Measurements from ENCODE around the gene BEND5. TPM values are rescaled to one million over a fixed set of nuclear protein-coding genes. Genes with fewer than 3 reads are reported as not detected.

The BEND5 gene, protein sequence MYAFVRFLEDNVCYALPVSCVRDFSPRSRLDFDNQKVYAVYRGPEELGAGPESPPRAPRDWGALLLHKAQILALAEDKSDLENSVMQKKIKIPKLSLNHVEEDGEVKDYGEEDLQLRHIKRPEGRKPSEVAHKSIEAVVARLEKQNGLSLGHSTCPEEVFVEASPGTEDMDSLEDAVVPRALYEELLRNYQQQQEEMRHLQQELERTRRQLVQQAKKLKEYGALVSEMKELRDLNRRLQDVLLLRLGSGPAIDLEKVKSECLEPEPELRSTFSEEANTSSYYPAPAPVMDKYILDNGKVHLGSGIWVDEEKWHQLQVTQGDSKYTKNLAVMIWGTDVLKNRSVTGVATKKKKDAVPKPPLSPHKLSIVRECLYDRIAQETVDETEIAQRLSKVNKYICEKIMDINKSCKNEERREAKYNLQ
- total RNA-seq, result 10 to 100 TPM in 6 of 7 donors, 1 to 10 TPM in 1; 8.2 to 21.0 (median 12.3) TPM
- 10 to 100 TPM; 21.9 to 28.5 TPM for polyA plus RNA-seq
- long read RNA-seq, donor 1, transcript BEND5-201 (6 exons, 1,716 nt), result major isoform, 9 of 30 reads
- long read RNA-seq, donor 1, transcript BEND5-202 (6 exons, 1,465 nt), result minor isoform, 6 of 30 reads
- long read RNA-seq, donor 1, partial matches to known transcripts, result 5 of 30 reads
- long read RNA-seq, donor 1, other reads (novel, unspliced or antisense), result 9 of 30 reads
- long read RNA-seq, donor 2, partial matches to known transcripts, result 0 of 3 reads
- long read RNA-seq, donor 2, other reads (novel, unspliced or antisense), result 0 of 3 reads
- long read RNA-seq, donor 3, transcript BEND5-201 (6 exons, 1,716 nt), result major isoform, 8 of 20 reads
- long read RNA-seq, donor 3, partial matches to known transcripts, result 8 of 20 reads
- long read RNA-seq, donor 3, other reads (novel, unspliced or antisense), result 0 of 20 reads

DNA sequence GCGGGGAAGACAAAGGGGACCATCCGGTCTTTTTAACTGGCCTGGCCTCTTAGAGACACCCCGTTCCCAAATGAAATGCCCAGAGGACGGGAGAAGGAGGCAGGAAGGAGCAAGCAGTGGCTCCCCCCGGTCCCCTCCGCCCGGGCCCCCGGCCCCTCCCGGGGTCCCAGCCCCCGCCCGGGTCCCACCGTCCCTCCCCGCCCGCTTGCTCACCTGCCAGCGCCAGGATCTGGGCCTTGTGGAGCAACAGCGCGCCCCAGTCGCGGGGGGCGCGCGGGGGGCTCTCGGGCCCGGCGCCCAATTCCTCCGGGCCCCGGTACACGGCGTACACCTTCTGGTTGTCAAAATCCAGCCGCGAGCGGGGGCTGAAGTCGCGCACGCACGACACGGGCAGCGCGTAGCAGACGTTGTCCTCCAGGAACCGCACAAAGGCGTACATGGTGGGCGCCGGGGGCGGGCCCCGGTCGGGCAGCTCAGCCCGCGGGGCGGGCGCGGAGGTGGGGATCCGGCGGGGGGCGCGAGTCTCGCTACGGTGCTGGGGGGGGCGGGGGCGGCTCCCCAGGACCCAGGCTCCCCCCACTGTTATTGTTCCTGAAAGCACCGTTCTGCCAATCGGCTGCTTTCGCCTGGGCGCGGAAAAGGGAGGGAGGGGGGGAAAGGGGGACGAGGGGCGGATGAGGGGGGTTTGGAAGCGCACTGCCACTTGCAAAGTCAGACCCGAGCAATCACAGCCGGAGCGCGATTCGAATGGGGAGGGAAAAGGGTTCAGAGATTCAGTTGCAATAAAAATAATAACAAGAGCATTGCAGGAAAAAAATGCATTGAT lies at the start of gene BEND5:
BEND5 (minus strand) TSS at position 499 of the 826 bp plus-strand sequence; CDS start at position 439, 60 bp downstream.
- peak within 1 kb of the TSS; percentile 79 for H3K4me3 ChIP-seq
- intact Hi-C loops (cut with DNase I), result loop anchor here in 1 of 4 donors (10.0 kb wide), 1 partner anchor 302 kb away; the partner anchor contains the start of gene SPATA6
- no peaks in the 10 kb centered on the region for H3K36me3 ChIP-seq
- no peaks in the 10 kb centered on the region for H3K27me3 ChIP-seq
- peaks cover 9% of the 10 kb centered on the region for H3K4me1 ChIP-seq (ENCODE audit: insufficient read depth)
- 0 to 1% (median 1%) methylated on average over 36 to 71 of the region's 73 CpGs for WGBS, 3 donors
- TF ChIP-seq, protein P1, sequence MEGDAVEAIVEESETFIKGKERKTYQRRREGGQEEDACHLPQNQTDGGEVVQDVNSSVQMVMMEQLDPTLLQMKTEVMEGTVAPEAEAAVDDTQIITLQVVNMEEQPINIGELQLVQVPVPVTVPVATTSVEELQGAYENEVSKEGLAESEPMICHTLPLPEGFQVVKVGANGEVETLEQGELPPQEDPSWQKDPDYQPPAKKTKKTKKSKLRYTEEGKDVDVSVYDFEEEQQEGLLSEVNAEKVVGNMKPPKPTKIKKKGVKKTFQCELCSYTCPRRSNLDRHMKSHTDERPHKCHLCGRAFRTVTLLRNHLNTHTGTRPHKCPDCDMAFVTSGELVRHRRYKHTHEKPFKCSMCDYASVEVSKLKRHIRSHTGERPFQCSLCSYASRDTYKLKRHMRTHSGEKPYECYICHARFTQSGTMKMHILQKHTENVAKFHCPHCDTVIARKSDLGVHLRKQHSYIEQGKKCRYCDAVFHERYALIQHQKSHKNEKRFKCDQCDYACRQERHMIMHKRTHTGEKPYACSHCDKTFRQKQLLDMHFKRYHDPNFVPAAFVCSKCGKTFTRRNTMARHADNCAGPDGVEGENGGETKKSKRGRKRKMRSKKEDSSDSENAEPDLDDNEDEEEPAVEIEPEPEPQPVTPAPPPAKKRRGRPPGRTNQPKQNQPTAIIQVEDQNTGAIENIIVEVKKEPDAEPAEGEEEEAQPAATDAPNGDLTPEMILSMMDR (IDR thresholded peaks at IDR 0.05), result no peak
- TF ChIP-seq EP300 (IDR thresholded peaks at IDR 0.05) (no peak), POLR2A (IDR thresholded peaks at IDR 0.05) (no peak)
- H3K27ac ChIP-seq, result peak within 1 kb of the TSS; percentile 84 to 92
- DNase-seq, result peak; percentile 60 to 76 (median 71)
- H3K9me3 ChIP-seq, result no peaks in the 10 kb centered on the region

DNA sequence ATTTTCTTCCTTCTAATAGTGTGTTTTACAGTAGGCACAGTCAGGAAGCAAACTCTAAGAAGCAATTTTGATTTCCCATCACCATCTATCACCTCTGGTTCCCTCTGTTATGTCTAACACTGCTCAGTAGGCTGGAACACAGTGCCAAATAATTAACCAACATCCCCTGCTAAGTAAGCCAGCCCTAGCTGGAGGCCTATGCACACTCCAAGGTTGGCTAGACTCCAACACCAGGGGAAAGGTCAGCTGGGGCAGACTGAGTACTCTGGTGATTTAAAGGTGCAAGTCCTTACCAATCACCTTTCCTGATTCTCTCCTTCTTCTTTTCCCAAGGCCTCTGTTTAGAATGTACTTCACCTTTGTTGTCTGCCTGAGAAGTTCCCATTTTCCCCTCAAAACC lies 46.5 kb upstream of the BEND5 start:
- no peak overlapping the region for H3K27ac ChIP-seq
- DNase-seq, result no peak
- no peaks in the 10 kb centered on the region for H3K27me3 ChIP-seq
- no peaks in the 10 kb centered on the region for H3K9me3 ChIP-seq
- H3K4me1 ChIP-seq (ENCODE audit: insufficient read depth), result no peaks in the 10 kb centered on the region
- H3K4me3 ChIP-seq, result no peak overlapping the region
- intact Hi-C loops (cut with DNase I), result no loop called here
- TF ChIP-seq, protein P1 (IDR thresholded peaks at IDR 0.05), result no peak
- TF ChIP-seq POLR2A (IDR thresholded peaks at IDR 0.05), result no peak
- TF ChIP-seq EP300 (IDR thresholded peaks at IDR 0.05), result no peak
- H3K36me3 ChIP-seq, result no peaks in the 10 kb centered on the region

DNA sequence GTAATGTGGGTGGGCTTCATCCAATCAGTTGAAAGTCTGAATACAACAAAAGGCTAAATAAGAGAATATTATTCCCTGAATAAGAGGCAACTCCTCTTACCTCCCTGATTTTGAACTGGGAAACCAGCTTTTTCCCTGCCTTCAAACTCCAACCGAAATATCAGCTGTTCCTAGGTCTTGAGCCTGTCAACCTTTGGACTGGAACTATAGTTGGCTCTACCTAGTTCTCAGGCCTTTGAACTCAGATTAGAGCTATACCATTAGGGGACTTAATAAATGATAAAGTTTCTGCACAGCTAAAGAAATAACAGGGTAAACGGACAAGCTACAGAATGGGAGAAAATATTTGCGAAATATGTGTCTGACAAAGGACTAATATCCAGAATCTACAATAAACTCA lies 43.8 kb upstream of the BEND5 start:
- intact Hi-C loops (cut with DNase I), result no loop called here
- Histone ChIP-seq H3K4me1 (ENCODE audit: insufficient read depth) (no peaks in the 10 kb centered on the region), H3K36me3 (no peaks in the 10 kb centered on the region), H3K27me3 (no peaks in the 10 kb centered on the region), H3K4me3 (no peak overlapping the region), H3K27ac (no peak overlapping the region), H3K9me3 (no peaks in the 10 kb centered on the region)
- TF ChIP-seq POLR2A (IDR thresholded peaks at IDR 0.05) (no peak), EP300 (IDR thresholded peaks at IDR 0.05) (no peak)
- TF ChIP-seq, protein P1 (IDR thresholded peaks at IDR 0.05), result no peak
- 81 to 92% (median 86%) methylated on average over 3 of the region's 3 CpGs for WGBS, 3 donors
- DNase-seq, result no peak

All from ovary (tissue), 10 donors.